ENCODE measurements around the gene ZNF474.
"Not testable (repeated sequence)": the region's sequence is repeated elsewhere in the genome, so short reads cannot be mapped to it uniquely, and the experiment has no call there.

Gene ZNF474

DNA sequence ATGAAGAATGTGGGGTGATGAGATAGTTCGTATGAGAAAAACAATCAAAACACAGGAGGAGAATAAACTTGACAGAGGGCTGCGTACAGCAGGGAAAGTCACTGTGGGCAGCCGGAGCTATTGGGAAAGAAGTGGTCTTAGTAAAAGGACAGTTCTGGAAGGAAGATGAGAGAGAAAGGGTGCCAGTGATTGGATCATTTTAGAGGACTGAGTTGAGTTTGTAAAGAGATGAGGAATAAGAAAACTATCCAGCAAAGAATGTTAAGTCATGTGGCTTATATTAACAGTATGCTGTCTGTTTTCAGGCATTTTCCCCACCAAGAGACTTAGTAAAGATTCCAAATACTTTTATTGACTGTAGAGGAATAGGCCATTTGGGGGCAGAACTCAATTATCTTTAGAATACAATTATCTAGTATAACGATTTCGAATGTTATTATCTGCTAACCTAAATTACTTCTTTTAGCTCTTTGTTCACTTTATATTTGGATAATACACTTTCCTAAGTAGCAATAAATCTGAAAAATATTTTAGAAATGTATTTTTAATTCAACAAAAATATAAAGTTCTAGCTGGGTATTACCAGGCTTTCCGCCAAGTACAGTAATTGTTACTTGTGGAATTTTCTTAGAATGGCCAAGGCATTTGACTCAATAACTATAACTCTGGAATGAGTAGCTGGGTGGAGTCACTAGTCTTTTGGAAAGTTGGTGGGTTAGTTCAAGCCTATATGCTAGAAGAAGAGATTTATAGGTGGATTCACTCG, 35.7 kb upstream of the ZNF474 start (continued):
- TF ChIP-seq, protein P1, sequence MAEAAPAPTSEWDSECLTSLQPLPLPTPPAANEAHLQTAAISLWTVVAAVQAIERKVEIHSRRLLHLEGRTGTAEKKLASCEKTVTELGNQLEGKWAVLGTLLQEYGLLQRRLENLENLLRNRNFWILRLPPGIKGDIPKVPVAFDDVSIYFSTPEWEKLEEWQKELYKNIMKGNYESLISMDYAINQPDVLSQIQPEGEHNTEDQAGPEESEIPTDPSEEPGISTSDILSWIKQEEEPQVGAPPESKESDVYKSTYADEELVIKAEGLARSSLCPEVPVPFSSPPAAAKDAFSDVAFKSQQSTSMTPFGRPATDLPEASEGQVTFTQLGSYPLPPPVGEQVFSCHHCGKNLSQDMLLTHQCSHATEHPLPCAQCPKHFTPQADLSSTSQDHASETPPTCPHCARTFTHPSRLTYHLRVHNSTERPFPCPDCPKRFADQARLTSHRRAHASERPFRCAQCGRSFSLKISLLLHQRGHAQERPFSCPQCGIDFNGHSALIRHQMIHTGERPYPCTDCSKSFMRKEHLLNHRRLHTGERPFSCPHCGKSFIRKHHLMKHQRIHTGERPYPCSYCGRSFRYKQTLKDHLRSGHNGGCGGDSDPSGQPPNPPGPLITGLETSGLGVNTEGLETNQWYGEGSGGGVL (tag by site-specific recombination; IDR thresholded peaks at IDR 0.05): no peak
- no peak for TF ChIP-seq ZNF133 (tag by site-specific recombination; IDR thresholded peaks at IDR 0.05)

DNA sequence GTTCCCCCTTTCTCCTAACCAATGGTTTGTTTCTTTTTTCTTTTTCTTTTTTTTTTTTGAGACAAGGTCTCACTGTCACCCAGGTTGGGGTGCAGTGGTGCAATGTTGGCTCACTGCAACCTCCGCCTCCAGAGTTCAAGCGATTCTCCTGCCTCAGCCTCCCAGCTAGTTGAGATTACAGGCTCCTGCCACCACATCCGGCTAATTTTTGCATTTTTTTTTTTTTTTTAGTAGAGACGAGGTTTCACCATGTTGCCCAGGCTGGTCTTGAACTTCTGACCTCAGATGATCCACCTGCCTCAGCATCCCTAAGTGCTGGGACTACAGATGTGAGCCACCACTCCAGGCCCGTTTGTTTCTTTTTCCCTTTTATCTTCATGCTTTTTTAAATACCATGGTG, 35.1 kb upstream of the ZNF474 start:
- POLR2A ChIA-PET; H3K36me3 ChIP-seq (ENCODE audit: control insufficient read depth in 2 of 2, insufficient read depth in 1 of 2, low read length in 2 of 2); H3K9me3 ChIP-seq (ENCODE audit: control insufficient read depth, insufficient read depth, low read depth, low read length); H3K4me3 ChIP-seq (ENCODE audit: low read depth, low read length); H3K27ac ChIP-seq (ENCODE audit: extremely low read depth, low read depth, low read length); H3K4me1 ChIP-seq (ENCODE audit: control insufficient read depth, insufficient read depth, low read length): not testable (repeated sequence)
- CTCF ChIA-PET: interaction anchor here (1.0 to 2.9 kb wide), 4 partner anchors 13 to 62 kb away, joined by 3 to 13 read pairs (median 6); no protein-coding TSS in a partner anchor

DNA sequence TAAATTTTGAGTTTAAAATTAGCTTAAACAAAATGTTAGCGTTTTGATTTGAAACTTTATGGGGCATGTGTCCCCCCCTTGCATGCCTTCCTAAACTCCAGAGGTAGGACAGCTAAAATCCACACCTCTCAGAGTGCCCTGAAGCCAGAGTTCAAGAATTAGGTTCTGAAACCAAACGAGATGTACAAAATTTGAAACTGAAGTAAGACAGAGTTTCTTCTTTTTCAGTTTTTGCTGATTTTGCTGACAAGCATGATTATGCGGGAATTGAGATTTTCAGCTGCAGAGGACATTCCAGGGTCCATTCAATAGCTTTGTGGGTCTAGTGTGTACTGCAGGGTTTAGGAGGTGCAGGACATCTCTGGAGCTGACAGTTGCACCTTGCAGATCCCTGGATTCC, 34.2 kb upstream of the ZNF474 start:
- no peak overlapping the region for H3K4me3 ChIP-seq (ENCODE audit: low read depth, low read length)
- no peaks in the 10 kb centered on the region for H3K36me3 ChIP-seq (ENCODE audit: control insufficient read depth in 2 of 2, insufficient read depth in 1 of 2, low read length in 2 of 2)
- CTCF ChIA-PET: interaction anchor here (1.0 to 1.5 kb wide), 3 partner anchors 18 to 62 kb away, joined by 3 to 6 read pairs (median 5); no protein-coding TSS in a partner anchor
- no peaks in the 10 kb centered on the region for H3K9me3 ChIP-seq (ENCODE audit: control insufficient read depth, insufficient read depth, low read depth, low read length)
- no peak overlapping the region for H3K27ac ChIP-seq (ENCODE audit: extremely low read depth, low read depth, low read length)
- H3K4me1 ChIP-seq (ENCODE audit: control insufficient read depth, insufficient read depth, low read length): no peaks in the 10 kb centered on the region
- TF ChIP-seq MYNN (tag by site-specific recombination; IDR thresholded peaks at IDR 0.05; ENCODE audit: borderline replicate concordance): no peak
- TF ChIP-seq ZFP37 (tag by site-specific recombination; IDR thresholded peaks at IDR 0.05): no peak
- no peak for TF ChIP-seq ZNF510 (tag by site-specific recombination; IDR thresholded peaks at IDR 0.05; ENCODE audit: insufficient replicate concordance)
- POLR2A ChIA-PET: no interaction called here

DNA sequence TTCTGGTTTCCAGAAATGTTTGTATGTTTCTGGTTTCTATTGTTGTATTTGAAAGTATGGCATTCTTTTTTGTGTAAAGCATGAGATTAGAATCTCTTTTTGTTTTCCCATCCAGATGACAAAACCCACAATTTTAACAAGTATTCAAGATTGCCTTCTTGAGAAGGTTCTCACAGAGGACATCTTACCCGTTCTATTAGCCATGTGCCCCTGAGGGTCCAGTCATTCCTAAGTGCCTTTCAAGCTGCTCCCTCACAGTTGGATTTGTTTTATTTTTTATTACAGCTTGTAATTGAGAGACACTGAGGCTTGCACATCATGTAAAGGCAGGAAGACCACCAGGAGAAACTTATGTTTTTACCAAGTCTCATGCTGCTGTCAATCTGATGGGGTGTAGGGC, 32.0 kb upstream of the ZNF474 start:
- POLR2A ChIA-PET: no interaction called here
- Histone ChIP-seq H3K4me1 (ENCODE audit: control insufficient read depth, insufficient read depth, low read length) (no peaks in the 10 kb centered on the region), H3K4me3 (ENCODE audit: low read depth, low read length) (no peak overlapping the region), H3K36me3 (ENCODE audit: control insufficient read depth in 2 of 2, insufficient read depth in 1 of 2, low read length in 2 of 2) (no peaks in the 10 kb centered on the region), H3K9me3 (ENCODE audit: control insufficient read depth, insufficient read depth, low read depth, low read length) (no peaks in the 10 kb centered on the region), H3K27ac (ENCODE audit: extremely low read depth, low read depth, low read length) (no peak overlapping the region)
- CTCF ChIA-PET: interaction anchor here (0.6 to 0.7 kb wide), 2 partner anchors 23 to 59 kb away, joined by 3 read pairs; no protein-coding TSS in a partner anchor
- TF ChIP-seq GLI2 (tag by site-specific recombination; IDR thresholded peaks at IDR 0.05; ENCODE audit: borderline replicate concordance, low read depth) (no peak), GLI4 (tag by site-specific recombination; IDR thresholded peaks at IDR 0.05) (no peak), ZNF202 (tag by site-specific recombination; IDR thresholded peaks at IDR 0.05; ENCODE audit: borderline replicate concordance) (no peak), KLF8 (tag by site-specific recombination; IDR thresholded peaks at IDR 0.05) (no peak), ZNF335 (tag by site-specific recombination; conservative IDR thresholded peaks at IDR 0.05) (no peak), ZNF341 (tag by site-specific recombination; IDR thresholded peaks at IDR 0.05; ENCODE audit: low read depth) (no peak), HOXA7 (CRISPR knock-in tag; IDR thresholded peaks at IDR 0.05; ENCODE audit: borderline replicate concordance) (no peak), YY1 (tag by site-specific recombination; IDR thresholded peaks at IDR 0.05) (no peak), ZBTB7A (tag by site-specific recombination; IDR thresholded peaks at IDR 0.05; ENCODE audit: low read depth) (no peak), ZIC2 (tag by site-specific recombination; IDR thresholded peaks at IDR 0.05) (no peak), ZNF664 (tag by site-specific recombination; IDR thresholded peaks at IDR 0.05) (no peak)
- TF ChIP-seq, protein P2, sequence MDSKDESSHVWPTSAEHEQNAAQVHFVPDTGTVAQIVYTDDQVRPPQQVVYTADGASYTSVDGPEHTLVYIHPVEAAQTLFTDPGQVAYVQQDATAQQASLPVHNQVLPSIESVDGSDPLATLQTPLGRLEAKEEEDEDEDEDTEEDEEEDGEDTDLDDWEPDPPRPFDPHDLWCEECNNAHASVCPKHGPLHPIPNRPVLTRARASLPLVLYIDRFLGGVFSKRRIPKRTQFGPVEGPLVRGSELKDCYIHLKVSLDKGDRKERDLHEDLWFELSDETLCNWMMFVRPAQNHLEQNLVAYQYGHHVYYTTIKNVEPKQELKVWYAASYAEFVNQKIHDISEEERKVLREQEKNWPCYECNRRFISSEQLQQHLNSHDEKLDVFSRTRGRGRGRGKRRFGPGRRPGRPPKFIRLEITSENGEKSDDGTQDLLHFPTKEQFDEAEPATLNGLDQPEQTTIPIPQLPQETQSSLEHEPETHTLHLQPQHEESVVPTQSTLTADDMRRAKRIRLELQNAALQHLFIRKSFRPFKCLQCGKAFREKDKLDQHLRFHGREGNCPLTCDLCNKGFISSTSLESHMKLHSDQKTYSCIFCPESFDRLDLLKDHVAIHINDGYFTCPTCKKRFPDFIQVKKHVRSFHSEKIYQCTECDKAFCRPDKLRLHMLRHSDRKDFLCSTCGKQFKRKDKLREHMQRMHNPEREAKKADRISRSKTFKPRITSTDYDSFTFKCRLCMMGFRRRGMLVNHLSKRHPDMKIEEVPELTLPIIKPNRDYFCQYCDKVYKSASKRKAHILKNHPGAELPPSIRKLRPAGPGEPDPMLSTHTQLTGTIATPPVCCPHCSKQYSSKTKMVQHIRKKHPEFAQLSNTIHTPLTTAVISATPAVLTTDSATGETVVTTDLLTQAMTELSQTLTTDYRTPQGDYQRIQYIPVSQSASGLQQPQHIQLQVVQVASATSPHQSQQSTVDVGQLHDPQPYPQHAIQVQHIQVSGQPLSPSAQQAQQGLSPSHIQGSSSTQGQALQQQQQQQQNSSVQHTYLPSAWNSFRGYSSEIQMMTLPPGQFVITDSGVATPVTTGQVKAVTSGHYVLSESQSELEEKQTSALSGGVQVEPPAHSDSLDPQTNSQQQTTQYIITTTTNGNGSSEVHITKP (tag by site-specific recombination; IDR thresholded peaks at IDR 0.05): no peak
- TF ChIP-seq, protein P3, sequence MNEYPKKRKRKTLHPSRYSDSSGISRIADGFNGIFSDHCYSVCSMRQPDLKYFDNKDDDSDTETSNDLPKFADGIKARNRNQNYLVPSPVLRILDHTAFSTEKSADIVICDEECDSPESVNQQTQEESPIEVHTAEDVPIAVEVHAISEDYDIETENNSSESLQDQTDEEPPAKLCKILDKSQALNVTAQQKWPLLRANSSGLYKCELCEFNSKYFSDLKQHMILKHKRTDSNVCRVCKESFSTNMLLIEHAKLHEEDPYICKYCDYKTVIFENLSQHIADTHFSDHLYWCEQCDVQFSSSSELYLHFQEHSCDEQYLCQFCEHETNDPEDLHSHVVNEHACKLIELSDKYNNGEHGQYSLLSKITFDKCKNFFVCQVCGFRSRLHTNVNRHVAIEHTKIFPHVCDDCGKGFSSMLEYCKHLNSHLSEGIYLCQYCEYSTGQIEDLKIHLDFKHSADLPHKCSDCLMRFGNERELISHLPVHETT (tag by site-specific recombination; IDR thresholded peaks at IDR 0.05): no peak
- TF ChIP-seq, protein P4, sequence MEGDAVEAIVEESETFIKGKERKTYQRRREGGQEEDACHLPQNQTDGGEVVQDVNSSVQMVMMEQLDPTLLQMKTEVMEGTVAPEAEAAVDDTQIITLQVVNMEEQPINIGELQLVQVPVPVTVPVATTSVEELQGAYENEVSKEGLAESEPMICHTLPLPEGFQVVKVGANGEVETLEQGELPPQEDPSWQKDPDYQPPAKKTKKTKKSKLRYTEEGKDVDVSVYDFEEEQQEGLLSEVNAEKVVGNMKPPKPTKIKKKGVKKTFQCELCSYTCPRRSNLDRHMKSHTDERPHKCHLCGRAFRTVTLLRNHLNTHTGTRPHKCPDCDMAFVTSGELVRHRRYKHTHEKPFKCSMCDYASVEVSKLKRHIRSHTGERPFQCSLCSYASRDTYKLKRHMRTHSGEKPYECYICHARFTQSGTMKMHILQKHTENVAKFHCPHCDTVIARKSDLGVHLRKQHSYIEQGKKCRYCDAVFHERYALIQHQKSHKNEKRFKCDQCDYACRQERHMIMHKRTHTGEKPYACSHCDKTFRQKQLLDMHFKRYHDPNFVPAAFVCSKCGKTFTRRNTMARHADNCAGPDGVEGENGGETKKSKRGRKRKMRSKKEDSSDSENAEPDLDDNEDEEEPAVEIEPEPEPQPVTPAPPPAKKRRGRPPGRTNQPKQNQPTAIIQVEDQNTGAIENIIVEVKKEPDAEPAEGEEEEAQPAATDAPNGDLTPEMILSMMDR (tag by site-specific recombination; IDR thresholded peaks at IDR 0.05): no peak

Measured in HEK293 (cell line).